GM12801 (cell line): ENCODE data around the gene ICAM1.

Experiments
- TF ChIP-seq, protein P1 (sequence below): IDR thresholded peaks from one replicate; pipeline ENCODE4 v1.5.1; 2011; ENCODE audit warnings: control low read depth; ENCODE audit not compliant: insufficient read length; ENCODE audit errors: extremely low read depth

Gene ICAM1, protein sequence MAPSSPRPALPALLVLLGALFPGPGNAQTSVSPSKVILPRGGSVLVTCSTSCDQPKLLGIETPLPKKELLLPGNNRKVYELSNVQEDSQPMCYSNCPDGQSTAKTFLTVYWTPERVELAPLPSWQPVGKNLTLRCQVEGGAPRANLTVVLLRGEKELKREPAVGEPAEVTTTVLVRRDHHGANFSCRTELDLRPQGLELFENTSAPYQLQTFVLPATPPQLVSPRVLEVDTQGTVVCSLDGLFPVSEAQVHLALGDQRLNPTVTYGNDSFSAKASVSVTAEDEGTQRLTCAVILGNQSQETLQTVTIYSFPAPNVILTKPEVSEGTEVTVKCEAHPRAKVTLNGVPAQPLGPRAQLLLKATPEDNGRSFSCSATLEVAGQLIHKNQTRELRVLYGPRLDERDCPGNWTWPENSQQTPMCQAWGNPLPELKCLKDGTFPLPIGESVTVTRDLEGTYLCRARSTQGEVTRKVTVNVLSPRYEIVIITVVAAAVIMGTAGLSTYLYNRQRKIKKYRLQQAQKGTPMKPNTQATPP

DNA sequence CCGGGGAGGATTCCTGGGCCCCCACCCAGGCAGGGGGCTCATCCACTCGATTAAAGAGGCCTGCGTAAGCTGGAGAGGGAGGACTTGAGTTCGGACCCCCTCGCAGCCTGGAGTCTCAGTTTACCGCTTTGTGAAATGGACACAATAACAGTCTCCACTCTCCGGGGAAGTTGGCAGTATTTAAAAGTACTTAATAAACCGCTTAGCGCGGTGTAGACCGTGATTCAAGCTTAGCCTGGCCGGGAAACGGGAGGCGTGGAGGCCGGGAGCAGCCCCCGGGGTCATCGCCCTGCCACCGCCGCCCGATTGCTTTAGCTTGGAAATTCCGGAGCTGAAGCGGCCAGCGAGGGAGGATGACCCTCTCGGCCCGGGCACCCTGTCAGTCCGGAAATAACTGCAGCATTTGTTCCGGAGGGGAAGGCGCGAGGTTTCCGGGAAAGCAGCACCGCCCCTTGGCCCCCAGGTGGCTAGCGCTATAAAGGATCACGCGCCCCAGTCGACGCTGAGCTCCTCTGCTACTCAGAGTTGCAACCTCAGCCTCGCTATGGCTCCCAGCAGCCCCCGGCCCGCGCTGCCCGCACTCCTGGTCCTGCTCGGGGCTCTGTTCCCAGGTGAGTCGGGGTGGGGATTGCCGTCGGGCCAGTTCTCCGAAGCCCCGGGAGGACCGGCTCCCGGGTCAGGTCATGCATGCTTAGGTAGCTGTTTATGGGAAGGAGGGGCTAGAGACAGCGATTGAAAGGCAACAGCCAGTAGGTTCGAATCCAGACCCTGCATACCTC, at the start of gene ICAM1:
Gene ICAM1, plus strand, starts transcription at position 505 of the 779 bp plus-strand sequence. Its CDS starts 40 bp downstream, at position 545.
- TF ChIP-seq, protein P1, sequence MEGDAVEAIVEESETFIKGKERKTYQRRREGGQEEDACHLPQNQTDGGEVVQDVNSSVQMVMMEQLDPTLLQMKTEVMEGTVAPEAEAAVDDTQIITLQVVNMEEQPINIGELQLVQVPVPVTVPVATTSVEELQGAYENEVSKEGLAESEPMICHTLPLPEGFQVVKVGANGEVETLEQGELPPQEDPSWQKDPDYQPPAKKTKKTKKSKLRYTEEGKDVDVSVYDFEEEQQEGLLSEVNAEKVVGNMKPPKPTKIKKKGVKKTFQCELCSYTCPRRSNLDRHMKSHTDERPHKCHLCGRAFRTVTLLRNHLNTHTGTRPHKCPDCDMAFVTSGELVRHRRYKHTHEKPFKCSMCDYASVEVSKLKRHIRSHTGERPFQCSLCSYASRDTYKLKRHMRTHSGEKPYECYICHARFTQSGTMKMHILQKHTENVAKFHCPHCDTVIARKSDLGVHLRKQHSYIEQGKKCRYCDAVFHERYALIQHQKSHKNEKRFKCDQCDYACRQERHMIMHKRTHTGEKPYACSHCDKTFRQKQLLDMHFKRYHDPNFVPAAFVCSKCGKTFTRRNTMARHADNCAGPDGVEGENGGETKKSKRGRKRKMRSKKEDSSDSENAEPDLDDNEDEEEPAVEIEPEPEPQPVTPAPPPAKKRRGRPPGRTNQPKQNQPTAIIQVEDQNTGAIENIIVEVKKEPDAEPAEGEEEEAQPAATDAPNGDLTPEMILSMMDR: no peak

DNA sequence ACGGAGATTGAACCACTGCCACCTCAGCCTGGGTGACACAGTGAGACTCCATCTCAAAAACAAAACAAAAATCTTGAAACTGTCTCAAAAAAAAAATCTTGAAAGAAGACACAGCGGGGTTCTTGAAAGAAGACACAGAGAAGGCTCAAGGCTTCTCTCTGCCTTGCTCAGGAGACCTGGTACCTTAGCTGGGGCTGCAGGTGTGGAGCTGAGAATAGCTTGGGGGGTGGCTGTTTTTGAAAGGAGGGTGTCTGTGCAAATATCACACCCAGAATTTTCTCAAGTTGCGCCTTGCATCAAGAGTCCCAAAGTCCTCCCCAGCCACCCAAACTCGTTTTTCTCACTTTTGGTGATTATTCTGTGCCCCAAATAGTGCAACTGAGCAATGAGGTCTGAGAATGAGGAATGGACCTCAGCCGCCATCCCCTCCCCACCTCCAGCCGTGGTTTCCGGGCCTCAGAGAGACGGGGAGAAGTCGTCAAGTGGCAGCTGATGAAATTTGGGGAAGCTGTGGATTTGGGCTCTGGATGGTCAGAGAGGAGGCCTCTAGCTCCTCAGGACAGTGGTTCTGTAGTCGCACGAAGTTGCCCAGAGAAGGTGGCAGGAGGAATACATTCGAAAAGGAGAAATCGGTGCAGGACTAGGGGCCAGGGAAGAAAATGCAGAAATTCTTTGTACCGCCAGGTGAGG, 48.6 kb upstream of the ICAM1 start:
- TF ChIP-seq, protein P1: no peak

DNA sequence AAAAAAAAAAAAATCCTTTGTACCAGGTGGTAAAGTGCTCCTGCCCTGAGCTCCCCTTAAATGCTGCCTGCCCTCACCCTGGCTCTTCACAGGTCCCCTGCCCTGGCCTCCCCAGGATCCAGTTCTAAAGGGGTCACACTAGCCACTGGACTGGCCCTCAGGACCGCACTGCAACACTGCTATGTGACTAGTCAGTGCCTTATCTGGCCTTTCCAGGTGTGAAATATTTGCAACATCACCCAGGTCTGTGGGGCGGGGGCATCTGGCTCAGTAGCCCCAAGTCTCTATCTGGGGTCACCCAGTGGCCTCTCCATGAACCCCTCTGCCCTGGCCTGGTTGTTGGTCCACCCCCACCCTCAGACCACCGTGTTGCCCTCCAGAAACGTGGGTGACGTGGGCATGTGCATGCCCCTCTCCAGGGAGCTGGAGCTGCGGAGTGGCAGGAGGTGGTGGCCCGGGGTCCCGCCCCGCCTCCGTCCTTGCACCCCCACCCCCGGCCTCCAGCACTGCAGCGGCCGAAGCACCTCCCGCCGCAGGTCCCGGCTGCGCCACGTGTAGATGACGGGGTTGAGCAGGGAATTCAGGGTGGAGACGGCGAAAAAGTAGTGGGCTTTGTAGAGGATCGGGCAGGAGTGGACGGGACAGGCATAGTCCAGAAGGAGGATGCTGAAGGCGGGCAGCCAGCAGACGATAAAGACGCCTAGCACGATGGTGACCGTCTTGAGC, 47.3 kb upstream of the ICAM1 start:
- TF ChIP-seq, protein P1: no peak

DNA sequence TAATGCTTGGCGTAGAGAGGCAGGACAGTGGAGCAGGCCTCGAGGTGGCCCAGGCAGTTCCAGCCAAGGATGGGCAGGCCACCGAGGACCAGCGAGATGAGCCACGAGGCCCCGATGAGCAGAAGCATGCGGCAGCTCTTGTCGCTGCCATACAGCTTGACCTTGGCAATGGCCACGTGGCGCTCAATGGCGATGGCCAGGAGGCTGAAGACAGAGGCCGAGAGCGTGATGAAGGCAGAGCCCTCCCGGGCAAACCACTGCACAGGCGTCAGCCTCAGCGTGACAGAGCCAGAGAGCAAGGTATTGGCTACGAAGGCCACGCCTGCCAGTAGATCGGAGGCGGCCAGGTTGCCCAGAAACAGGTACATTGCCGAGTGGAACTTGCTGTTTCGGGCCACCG, 46.6 kb upstream of the ICAM1 start:
- TF ChIP-seq, protein P1: no peak

DNA sequence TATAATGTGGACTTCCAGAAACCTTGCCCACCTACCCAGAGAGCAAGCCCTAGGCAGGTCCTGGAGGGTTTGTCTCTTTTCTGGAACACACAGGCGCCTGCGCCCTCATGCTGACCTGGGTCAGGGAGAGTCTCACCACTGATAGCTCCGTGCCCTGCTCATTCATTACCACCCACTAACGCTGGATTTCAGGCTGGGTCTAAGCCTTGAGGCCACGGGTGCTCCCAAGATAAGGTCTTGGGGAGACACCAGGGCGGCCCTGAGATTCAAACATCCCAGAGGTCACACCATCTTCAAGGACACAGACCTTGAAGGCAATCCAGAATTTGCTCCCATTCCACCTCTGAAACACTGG, 44.9 kb upstream of the ICAM1 start:
- TF ChIP-seq, protein P1: no peak

DNA sequence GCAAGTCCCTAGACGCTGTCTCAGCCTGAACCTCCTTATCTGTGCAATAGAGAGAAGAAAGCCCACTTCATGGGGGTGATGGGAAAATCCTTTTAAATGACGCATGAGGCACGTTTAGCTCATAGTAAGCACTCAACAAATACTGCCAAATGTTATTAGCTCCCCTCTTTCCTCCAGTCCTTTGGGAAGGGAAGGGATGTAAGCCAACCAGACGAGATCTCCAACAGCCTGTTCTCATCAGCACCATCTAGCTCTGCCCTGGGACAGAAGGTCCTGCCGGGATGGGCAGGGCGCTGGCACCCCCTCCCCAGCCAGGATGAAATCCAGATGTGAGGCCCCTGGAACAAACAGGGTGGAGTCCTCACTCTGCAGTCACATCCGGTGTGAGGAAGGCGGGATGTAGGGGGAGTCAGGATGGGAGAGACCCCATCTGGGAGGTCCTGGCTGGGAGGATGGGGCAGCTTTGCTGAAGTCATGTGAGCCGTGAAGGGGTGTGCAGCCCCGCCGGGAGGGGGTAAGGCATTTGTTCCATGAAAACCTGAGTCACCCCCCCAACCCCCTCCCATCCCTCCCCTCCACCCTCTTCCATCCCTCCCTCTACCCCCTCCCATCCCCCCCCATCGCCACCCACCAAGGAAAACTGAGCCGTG, 44.4 kb upstream of the ICAM1 start:
- TF ChIP-seq, protein P1: no peak
